Stimulated activated memory B cell treated with anti-CD40 and anti-IgM and Interleukin-4, amounts not matched to agents 10 μg/mL and 1 μg/mL and 100 μg/mL, for 72 hours (primary cell): Measurements from ENCODE around the gene ID3.

Experiments
- ATAC-seq: fragments of 150-1000 bp; cut with Tn5 transposase; 2 replicates; pipeline ENCODE4 v1.10.0; 2021
- H3K27ac Mint-ChIP-seq: one replicate; pipeline ENCODE4 v1.8.0; 2022; ENCODE audit warnings: mild to moderate bottlenecking, mixed read lengths
- H3K27me3 Mint-ChIP-seq: one replicate; pipeline ENCODE4 v1.8.0; 2022; ENCODE audit warnings: mixed read lengths
- H3K36me3 Mint-ChIP-seq: one replicate; pipeline ENCODE4 v1.8.0; 2022; ENCODE audit warnings: mixed read lengths
- H3K4me1 Mint-ChIP-seq: one replicate; pipeline ENCODE4 v1.8.0; 2022; ENCODE audit warnings: mixed read lengths
- H3K4me3 Mint-ChIP-seq: one replicate; pipeline ENCODE4 v1.8.0; 2022; ENCODE audit warnings: mild to moderate bottlenecking, moderate library complexity, mixed read lengths
- H3K9me3 Mint-ChIP-seq: one replicate; pipeline ENCODE4 v1.8.0; 2022; ENCODE audit warnings: mixed read lengths

The ID3 gene

GRCh38 chr1:23576338-23577055, 17.2 kb upstream of the ID3 start:
- H3K27ac Mint-ChIP-seq, result peak overlapping the region; percentile 90
- peak overlapping the region; percentile 80 for H3K4me3 Mint-ChIP-seq
- no peaks in the 10 kb centered on the region for H3K36me3 Mint-ChIP-seq
- peaks cover 72% of the 10 kb centered on the region for H3K4me1 Mint-ChIP-seq
- ATAC-seq, result no peak
- no peaks in the 10 kb centered on the region for H3K27me3 Mint-ChIP-seq
- peaks cover 3% of the 10 kb centered on the region for H3K9me3 Mint-ChIP-seq

GRCh38 chr1:23575226-23575810, 16.0 kb upstream of the ID3 start:
- Mint-ChIP-seq H3K4me3 (peak overlapping the region; percentile 35), H3K9me3 (peaks cover 3% of the 10 kb centered on the region), H3K4me1 (peaks cover 68% of the 10 kb centered on the region), H3K27me3 (no peaks in the 10 kb centered on the region), H3K27ac (peak overlapping the region; percentile 90), H3K36me3 (no peaks in the 10 kb centered on the region)
- ATAC-seq, result peak; percentile 17

GRCh38 chr1:23574265-23574754, 15.0 kb upstream of the ID3 start:
- H3K4me3 Mint-ChIP-seq, result peak overlapping the region; percentile 9
- H3K4me1 Mint-ChIP-seq, result peaks cover 62% of the 10 kb centered on the region
- H3K9me3 Mint-ChIP-seq, result peaks cover 3% of the 10 kb centered on the region
- peak overlapping the region; percentile 90 for H3K27ac Mint-ChIP-seq
- peak; percentile 79 for ATAC-seq
- H3K27me3 Mint-ChIP-seq, result no peaks in the 10 kb centered on the region
- no peaks in the 10 kb centered on the region for H3K36me3 Mint-ChIP-seq

GRCh38 chr1:23573574-23574182, 14.4 kb upstream of the ID3 start:
- H3K4me1 Mint-ChIP-seq, result peaks cover 62% of the 10 kb centered on the region
- ATAC-seq, result no peak
- no peaks in the 10 kb centered on the region for H3K36me3 Mint-ChIP-seq
- H3K27me3 Mint-ChIP-seq, result no peaks in the 10 kb centered on the region
- H3K9me3 Mint-ChIP-seq, result peaks cover 3% of the 10 kb centered on the region
- peak overlapping the region; percentile 90 for H3K27ac Mint-ChIP-seq
- H3K4me3 Mint-ChIP-seq, result no peak overlapping the region

GRCh38 chr1:23571465-23571864, 12.2 kb upstream of the ID3 start:
- Mint-ChIP-seq H3K27ac (no peak overlapping the region), H3K36me3 (no peaks in the 10 kb centered on the region), H3K4me3 (no peak overlapping the region), H3K4me1 (peaks cover 61% of the 10 kb centered on the region), H3K9me3 (peaks cover 3% of the 10 kb centered on the region), H3K27me3 (no peaks in the 10 kb centered on the region)
- ATAC-seq, result no peak

- no peaks in the 10 kb centered on the region for H3K27me3 Mint-ChIP-seq
- H3K9me3 Mint-ChIP-seq, result peaks cover 3% of the 10 kb centered on the region
- no peaks in the 10 kb centered on the region for H3K36me3 Mint-ChIP-seq
- H3K27ac Mint-ChIP-seq, result peak overlapping the region; percentile 99
- peaks cover 53% of the 10 kb centered on the region for H3K4me1 Mint-ChIP-seq
- H3K4me3 Mint-ChIP-seq, result no peak overlapping the region
- ATAC-seq, result no peak
These were observed 10.8 kb upstream of the ID3 start for GRCh38 chr1:23570001-23570691.

- Mint-ChIP-seq H3K9me3 (no peaks in the 10 kb centered on the region), H3K36me3 (no peaks in the 10 kb centered on the region), H3K27ac (peak overlapping the region; percentile 99), H3K27me3 (no peaks in the 10 kb centered on the region), H3K4me1 (peaks cover 45% of the 10 kb centered on the region), H3K4me3 (peak overlapping the region; percentile 94)
- no peak for ATAC-seq
These were observed 9.5 kb upstream of the ID3 start for GRCh38 chr1:23568608-23569383.

- peak overlapping the region; percentile 94 for H3K4me3 Mint-ChIP-seq
- ATAC-seq, result peak; percentile 69
- H3K4me1 Mint-ChIP-seq, result peaks cover 49% of the 10 kb centered on the region
- H3K36me3 Mint-ChIP-seq, result no peaks in the 10 kb centered on the region
- H3K9me3 Mint-ChIP-seq, result no peaks in the 10 kb centered on the region
- H3K27me3 Mint-ChIP-seq, result no peaks in the 10 kb centered on the region
- peak overlapping the region; percentile 99 for H3K27ac Mint-ChIP-seq
These were observed 8.8 kb upstream of the ID3 start for GRCh38 chr1:23567996-23568607.

- ATAC-seq, result peak; percentile 53
- Mint-ChIP-seq H3K27ac (peak overlapping the region; percentile 99), H3K27me3 (no peaks in the 10 kb centered on the region), H3K9me3 (no peaks in the 10 kb centered on the region), H3K36me3 (no peaks in the 10 kb centered on the region), H3K4me3 (peak overlapping the region; percentile 43), H3K4me1 (peaks cover 54% of the 10 kb centered on the region)
These were observed 8.3 kb upstream of the ID3 start for GRCh38 chr1:23567629-23567995.

GRCh38 chr1:23566304-23566703, 7.0 kb upstream of the ID3 start:
- no peak for ATAC-seq
- H3K27ac Mint-ChIP-seq, result peak overlapping the region; percentile 99
- H3K36me3 Mint-ChIP-seq, result no peaks in the 10 kb centered on the region
- H3K9me3 Mint-ChIP-seq, result no peaks in the 10 kb centered on the region
- no peaks in the 10 kb centered on the region for H3K27me3 Mint-ChIP-seq
- no peak overlapping the region for H3K4me3 Mint-ChIP-seq
- peaks cover 67% of the 10 kb centered on the region for H3K4me1 Mint-ChIP-seq

GRCh38 chr1:23565776-23566175, 6.5 kb upstream of the ID3 start:
- no peaks in the 10 kb centered on the region for H3K9me3 Mint-ChIP-seq
- no peak for ATAC-seq
- H3K4me3 Mint-ChIP-seq, result no peak overlapping the region
- H3K4me1 Mint-ChIP-seq, result peaks cover 70% of the 10 kb centered on the region
- no peaks in the 10 kb centered on the region for H3K27me3 Mint-ChIP-seq
- no peaks in the 10 kb centered on the region for H3K36me3 Mint-ChIP-seq
- peak overlapping the region; percentile 99 for H3K27ac Mint-ChIP-seq

GRCh38 chr1:23564529-23565122, 5.3 kb upstream of the ID3 start:
- Mint-ChIP-seq H3K4me3 (no peak overlapping the region), H3K9me3 (no peaks in the 10 kb centered on the region), H3K27me3 (no peaks in the 10 kb centered on the region), H3K4me1 (peaks cover 77% of the 10 kb centered on the region), H3K27ac (peak overlapping the region; percentile 95), H3K36me3 (no peaks in the 10 kb centered on the region)
- ATAC-seq, result no peak

GRCh38 chr1:23563755-23564374, 4.6 kb upstream of the ID3 start:
- Mint-ChIP-seq H3K27me3 (no peaks in the 10 kb centered on the region), H3K9me3 (no peaks in the 10 kb centered on the region), H3K4me1 (peaks cover 71% of the 10 kb centered on the region), H3K27ac (peak overlapping the region; percentile 95), H3K4me3 (no peak overlapping the region), H3K36me3 (peaks cover 5% of the 10 kb centered on the region)
- no peak for ATAC-seq

- Mint-ChIP-seq H3K27ac (peak overlapping the region; percentile 95), H3K4me1 (peaks cover 64% of the 10 kb centered on the region), H3K27me3 (no peaks in the 10 kb centered on the region), H3K36me3 (peaks cover 14% of the 10 kb centered on the region), H3K9me3 (no peaks in the 10 kb centered on the region), H3K4me3 (peak overlapping the region; percentile 60)
- ATAC-seq, result no peak
These were observed 3.7 kb upstream of the ID3 start for GRCh38 chr1:23563003-23563402.
